Skeletal muscle cell (primary cell): ENCODE results near the gene TNNT2.

Experiments
- DNase-seq: peaks from one replicate; pipeline ENCODE4 v3.0.0-alpha.2; 2010; ENCODE audit warnings: low read depth
- H3K4me3 ChIP-seq: 2 replicates; pipeline ENCODE4 v1.5.1; 2011; ENCODE audit warnings: low read depth, mild to moderate bottlenecking, control low read depth, low read length, moderate library complexity

The TNNT2 gene

DNA sequence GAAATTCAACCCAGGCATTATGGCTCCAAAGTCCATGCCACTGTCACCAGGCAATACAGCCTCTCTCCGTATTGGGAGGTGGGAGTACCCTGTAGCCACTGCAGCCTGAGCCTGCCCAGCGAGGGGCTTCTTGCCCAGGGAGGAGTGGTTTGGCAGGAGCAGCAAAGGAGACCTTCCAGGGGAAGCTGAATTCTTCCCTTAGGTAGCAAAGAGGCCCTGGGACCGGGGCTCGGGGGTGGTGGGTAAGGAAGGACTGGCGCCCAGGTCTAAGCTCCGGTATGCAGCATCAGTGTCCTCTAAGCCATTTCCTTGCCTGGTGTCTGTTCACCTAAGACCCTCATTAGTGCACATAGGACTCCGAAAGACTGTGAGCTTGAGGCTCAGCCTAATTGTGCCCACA, 17.0 kb downstream of the TNNT2 start:
- DNase-seq: no peak
- H3K4me3 ChIP-seq: no peak overlapping the region

DNA sequence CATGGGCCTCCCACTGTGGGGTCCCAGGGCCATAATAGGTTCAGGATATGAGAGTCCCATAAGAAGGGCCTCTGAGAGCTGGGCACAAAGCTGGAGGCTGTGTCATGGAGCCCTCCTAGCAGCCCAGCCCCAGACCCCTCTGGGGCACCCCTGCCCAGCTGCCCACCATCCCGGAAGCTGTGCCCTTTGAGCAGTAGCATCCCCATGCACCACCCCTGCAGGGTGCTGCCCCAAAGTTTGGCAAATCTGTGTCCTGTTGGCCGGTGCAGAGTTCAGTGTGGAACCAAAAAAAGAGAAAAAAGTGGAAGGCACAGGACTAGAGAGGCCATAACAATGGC, 17.6 kb downstream of the TNNT2 start:
- DNase-seq: no peak
- no peak overlapping the region for H3K4me3 ChIP-seq

DNA sequence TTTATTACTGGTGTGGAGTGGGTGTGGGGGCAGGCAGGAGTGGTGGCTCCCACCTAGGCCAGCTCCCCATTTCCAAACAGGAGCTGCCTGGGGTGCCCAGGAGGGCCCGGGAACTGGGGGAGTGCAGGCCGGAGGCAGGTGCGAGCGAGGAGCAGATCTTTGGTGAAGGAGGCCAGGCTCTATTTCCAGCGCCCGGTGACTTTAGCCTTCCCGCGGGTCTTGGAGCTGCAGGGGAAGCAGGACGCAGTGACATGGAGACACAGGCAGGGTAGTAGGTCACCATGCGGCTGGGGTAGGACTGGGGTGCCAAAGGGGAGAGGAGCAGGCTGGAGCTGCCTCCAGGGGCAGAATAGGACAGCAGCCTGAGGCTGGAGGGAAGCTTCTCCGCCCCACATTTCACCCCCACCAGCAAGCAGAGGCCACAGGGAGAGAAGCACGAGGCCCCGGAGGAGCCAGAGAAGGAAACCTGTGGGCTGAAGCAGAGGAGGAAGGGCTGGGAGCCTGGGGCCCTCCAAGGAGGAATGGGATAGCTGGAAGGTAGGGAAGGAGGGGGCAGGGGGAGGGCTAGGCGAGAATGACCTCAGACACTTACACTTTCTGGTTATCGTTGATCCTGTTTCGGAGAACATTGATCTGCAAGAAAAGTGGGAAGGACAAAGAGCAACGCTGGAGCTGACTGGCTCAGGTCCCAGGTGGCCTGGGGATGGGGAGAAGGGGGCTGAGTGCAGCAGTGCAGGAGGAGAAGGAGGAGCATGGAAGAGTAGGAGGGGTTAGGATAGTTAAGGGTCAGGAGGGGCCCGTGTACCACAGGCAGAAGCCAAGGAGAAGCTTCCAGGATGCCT, 18.2 kb downstream of the TNNT2 start:
- H3K4me3 ChIP-seq: no peak overlapping the region
- no peak for DNase-seq

DNA sequence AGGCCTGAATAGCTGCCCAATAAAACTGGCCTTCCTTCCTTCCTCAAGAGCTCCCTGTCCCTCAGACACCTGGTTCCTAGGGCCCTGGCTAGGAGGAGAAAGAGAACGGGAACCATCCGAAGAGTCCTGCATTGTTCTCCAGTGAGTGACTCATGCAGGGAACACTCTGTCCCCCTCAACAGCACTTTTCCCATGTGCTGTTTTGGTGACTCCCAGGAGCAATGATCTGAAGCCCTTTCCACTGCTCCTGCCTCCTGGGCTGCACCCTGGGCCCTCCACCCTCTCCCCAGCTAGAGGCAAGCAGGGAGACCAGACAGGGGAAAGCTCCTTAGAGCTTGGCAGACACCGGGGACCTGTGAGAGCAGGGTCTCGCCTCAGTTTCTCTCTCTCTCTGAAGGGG, 18.9 kb downstream of the TNNT2 start:
- no peak overlapping the region for H3K4me3 ChIP-seq
- peak; percentile 25 for DNase-seq

DNA sequence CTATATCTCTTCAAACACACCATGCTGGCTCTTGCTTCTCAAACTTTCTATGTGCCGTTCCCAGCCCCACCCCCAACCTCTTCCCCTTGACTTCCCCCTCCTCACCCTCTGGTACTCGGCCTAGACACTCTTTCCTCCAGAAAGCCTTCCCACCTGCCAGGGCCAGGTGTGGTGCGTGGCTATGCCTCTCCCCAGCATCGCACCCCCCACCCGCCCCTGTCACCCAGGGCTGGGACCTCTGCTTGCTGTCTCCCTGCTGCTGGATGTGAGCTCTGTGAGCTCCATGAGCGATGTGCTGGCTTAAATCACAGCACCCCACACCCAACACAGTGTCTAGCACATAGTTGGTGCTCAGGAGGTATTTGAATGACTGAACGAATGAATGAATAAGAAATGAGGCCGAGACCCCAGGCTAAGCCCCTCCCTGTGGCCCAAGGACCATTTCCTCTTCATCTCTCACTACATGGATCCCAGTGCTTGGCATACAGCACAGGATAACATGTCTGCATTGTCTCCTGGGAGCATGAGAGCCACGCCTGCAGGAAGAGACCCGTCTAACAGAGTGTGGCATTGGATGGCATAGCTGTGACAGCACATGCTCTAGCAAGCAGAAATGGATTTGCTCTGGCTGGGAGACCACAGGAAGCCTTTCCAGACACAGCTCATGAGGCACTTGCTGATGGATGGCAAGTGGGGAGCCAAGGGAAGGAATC, 19.7 kb downstream of the TNNT2 start:
- no peak overlapping the region for H3K4me3 ChIP-seq
- no peak for DNase-seq

DNA sequence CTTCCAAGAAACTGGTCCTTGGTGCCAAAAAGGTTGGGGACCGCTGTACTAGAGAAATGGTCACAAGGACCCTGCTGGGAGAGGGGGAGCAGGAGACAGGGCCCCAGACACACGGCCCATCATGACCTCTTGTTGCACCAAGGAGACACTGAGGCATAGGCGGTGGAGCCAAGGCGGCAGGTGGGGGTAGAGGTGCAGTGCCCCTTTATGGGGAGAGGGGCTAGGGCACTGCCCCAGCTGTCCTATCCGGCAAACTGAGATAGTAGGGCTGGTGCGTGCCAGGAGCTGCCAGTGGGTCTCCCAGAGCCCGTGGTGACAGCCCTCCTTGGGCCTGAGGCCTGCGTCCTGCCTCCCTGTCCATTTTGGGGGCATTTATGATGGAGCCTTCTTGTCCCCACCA, 20.3 kb downstream of the TNNT2 start:
- no peak overlapping the region for H3K4me3 ChIP-seq
- DNase-seq: no peak

DNA sequence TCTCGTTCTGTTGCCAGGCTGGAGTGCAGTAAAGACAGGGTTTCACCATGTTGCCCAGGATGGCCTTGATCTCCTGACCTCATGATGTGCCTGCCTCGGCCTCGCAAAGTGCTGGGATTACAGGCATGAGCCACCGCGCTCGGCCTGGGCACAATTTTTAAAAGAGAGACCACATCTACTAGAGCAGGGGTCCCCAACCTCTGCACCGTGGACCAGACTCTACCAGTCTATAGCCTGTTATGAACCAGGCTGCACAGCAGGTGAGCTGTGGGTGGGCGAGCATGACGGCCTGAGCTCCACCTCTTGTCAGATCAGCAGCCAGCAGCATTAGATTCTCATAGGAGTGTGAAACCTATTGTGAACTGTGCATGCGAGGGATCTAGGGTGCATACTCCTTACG, 20.8 kb downstream of the TNNT2 start:
- DNase-seq: no peak
- no peak overlapping the region for H3K4me3 ChIP-seq

DNA sequence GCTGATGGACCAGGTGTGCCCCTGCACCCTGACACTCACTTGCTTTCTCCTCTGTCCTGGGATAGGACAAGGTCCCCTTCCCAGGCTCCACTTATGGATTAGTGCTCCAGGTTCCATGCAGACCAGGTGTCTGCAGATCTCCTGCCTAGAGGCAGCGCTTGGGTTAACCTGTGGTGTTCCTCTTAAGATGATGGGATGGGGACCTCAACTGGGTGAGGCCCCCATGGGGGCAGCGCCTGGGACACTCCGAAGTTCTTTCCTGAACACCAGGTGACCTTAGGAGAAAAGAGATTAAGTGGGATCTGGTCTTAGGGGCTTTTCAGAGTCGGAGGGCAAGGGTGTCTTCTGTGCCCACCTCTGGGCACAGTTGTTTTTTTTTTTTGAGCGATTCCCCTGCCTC, 21.2 kb downstream of the TNNT2 start:
- no peak for DNase-seq
- H3K4me3 ChIP-seq: no peak overlapping the region

DNA sequence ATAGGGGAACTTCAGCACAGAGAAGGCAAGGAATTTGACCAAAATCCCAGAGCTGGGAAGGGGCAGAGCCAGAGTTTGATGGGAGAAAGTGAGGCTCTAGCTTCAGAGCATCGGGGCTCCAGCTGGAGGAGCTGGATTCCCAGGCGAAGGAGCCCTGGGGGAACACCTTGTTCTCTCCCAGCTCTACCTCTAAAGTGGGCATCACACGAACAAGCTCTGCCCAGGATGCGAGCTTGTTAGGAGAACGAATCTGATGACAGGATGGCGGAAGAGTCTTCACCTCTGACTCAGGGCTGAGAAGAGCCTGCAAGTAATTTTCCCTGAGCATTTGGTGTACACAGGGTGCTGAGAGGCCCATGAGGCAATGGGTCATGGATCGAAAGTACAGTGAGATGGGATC, 22.0 kb downstream of the TNNT2 start:
- no peak for DNase-seq
- H3K4me3 ChIP-seq: no peak overlapping the region

DNA sequence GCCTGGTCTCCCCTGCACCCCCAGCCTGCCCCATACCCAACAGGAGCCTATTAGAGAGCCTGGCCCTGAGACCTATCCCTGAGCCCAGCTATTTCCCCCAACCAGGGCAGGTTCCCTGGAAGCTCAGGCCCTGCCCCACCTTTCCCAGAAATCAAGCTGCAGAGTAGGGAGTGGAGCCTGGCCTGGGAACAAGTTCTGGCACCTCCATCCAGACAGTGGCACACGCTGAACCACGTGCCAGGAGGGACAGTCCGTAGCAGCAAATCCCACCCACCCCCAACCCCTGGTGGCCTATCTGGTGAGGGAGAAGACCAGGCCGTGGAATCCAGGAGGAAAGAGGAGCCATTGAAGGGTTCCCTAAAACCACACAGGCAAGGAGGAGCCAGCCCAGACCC, 22.6 kb downstream of the TNNT2 start:
- no peak overlapping the region for H3K4me3 ChIP-seq
- no peak for DNase-seq

DNA sequence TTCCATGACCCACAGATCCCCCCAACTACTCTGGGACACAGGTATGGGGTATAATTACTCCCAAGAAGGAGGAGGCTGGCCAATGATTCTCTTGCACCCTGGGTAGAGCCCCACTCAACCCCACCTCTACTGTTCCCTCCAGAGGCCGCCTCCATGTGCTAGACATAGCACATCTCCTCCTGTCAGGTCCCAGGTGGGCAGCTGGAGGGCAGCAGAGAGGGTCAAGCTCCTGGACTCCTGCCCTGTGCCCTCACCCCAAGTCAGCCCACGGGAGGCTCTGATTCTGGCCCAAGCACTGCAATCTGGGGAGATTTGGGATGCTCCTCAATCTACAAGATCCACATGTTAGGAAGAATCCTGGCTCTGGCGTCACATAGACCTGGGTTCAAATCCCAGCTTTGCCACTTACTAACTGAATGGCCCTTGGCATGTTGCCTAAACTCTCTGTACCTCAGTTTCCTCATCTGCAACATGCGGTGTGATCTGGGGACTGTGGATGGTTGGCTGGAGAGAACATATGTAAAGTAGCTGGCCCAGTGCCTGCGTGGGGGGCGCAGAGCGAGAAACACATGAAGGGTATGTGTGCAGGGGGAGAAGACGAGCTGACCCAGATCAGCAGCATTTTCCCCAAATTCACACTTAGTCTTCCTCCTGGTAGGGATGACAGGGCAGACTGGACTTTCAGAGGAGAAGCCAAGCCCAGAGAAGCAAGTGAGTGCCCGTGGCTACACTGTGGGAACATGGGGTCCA, 23.2 kb downstream of the TNNT2 start:
- no peak for DNase-seq
- no peak overlapping the region for H3K4me3 ChIP-seq

DNA sequence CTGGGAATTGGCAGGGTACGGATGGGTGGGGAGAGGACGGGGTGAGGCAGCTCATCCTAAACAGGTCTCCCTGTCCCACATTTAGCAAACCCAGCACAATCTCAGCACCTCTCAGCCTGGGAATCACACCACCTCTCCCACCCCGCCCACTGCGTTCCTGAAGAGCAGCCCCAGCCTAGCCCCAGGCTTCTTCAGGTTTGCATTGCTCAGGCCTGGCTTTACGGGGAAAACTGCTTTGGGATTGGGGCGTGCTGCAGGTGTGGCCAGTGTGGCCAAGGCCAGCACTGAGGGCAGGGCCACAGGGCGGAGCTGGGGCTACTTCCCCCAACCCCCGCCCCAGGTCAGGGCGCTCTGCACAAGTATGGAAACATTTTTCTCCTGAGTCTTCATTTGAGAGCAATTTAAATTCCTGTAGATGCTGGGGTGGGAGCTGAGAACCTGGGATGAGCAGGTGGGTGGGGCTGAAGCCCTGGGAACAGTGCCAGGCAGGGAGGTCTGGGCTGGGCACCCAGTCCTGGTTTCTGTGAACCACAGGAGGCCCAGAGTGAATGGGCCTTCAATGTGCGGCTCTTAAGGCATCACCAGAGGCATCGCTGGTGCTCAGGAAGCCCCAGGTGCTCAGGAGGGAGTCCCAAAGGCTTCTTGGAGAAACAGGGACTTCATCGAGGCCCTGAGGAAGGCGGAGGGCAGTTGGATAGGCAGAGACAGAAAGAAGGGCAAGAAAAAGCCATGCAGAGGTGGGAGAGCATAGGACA, 24.1 kb downstream of the TNNT2 start:
- no peak overlapping the region for H3K4me3 ChIP-seq

DNA sequence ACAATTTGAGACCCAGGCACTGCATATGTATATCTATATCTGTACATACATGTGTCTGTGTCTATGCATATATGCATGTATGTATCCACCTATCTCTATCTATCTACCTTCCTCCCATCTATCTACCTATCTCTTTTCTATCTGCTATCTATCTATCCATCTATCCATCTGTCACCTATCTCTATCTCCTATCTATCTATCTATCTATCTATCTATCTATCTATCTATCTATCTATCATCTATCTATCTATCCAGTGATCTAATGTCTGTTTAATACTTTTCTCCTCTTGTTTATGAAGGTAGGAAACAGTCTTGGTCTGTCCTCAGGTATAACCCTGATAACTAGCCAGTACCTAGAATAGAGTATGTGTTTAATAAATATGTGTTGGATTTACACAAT, 25.9 kb downstream of the TNNT2 start:
- no peak for DNase-seq
- no peak overlapping the region for H3K4me3 ChIP-seq

More for the DNA sequence above, 24.1 kb downstream of the TNNT2 start:
- DNase-seq: no peak

DNA sequence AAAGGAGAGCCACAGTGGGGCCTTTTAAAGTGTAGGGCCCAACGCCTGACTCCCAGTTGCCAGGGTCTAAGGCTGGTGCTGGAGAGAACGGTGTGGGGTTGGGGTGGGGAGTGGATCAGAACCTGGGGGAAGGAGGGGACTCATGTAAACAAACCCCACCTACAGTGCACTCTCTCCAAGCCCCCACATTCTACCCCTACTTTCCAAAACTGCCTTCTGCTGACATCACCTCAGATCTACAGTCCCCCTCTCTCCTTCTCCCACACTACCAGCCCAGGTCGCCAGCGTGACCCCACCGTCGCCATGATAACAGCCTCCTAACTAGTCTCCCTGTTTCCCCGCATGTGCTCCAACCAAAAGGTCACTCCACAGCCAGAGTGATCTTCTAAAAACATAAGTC, 26.6 kb downstream of the TNNT2 start:
- no peak for DNase-seq
- no peak overlapping the region for H3K4me3 ChIP-seq

DNA sequence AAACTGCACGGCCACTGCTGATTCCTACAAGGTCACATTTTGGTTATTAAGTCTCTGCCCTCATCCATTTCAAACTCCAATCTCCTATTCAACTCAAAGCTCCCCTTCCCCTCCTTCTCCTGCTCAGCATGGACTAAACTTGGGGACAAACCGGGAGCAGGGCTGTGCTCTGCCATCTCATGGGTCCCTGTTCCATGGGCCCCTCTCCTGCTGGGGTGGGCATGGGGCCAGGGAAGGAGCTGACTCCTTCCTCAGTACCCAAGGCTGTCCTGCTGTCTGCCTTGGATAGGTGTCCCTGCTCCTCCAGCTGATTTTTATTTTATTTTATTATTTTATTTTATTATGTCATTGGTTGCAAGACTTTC, 27.1 kb downstream of the TNNT2 start:
- no peak overlapping the region for H3K4me3 ChIP-seq
- no peak for DNase-seq

DNA sequence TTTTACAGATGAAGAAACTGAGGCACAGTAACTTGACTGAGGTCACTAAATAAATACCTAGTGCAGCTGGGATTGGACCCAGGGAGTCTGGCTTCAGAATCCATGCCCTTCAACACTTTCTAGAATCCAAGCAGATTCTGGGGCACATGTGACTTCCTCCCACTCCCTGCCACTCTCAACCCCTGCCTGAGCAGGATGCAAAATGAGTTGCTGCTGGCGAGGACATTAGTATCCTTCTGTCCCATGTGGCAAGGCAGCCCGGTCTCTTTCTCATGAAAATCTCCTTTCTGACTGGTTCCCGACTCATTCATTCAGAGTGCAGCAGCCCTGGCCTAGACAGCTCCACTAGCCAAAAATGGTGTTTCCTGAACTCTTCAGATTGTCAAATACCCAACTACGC, 28.4 kb downstream of the TNNT2 start:
- H3K4me3 ChIP-seq: no peak overlapping the region

DNA sequence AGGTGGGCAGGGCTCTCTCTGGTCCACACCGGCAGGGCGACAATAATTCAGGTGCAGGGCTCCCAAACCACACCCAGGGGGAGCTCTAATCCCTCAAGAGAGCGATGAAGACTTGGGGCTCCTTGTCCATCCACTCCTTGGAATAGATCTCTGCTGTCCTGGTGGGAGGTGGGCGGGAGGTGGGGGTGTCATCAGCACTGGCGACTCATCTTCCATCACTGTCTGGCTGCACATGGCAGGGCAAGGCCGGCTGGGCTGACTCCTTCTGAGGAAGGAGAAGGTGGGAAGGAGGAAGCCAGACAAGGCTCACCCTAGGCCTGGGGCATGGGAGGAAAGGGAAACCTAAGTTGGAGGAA, 29.3 kb downstream of the TNNT2 start:
- peak; percentile 21 for DNase-seq
- H3K4me3 ChIP-seq: no peak overlapping the region

More for the DNA sequence above, 28.4 kb downstream of the TNNT2 start:
- DNase-seq: no peak

DNA sequence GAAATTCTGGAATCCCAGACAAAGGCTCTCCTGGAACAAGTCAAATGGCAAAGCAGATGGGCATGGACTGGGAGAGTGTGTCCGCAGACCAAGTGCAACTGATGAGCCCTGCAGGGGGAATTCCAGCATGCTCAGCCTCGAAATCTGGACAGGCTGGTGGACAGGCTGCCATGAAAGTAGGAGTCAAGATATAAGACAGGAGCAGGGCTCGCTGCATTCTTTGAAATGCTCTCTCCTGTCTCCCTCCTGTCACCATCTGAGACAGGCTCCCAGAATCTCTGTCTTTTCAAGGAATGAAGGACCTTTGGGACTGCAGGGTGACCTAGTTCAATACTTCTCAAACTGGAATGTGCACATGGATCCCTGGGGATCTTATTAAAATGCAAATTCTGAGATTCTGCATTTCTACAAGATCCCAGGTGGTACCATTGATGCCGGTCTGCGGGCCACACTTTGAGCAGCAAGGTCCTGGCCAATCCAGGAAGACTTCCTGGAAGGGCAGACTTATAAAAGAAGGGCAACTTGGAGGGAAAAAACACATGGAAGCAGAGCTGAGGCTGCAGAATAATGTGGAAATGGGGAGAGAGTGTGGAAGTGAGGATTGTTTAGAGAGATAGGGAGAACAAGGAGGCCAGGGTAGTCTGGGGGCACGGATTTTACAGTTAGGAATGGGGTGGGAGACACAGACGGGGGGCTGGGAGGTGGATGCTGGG, 29.8 kb downstream of the TNNT2 start:
- no peak for DNase-seq
- no peak overlapping the region for H3K4me3 ChIP-seq

DNA sequence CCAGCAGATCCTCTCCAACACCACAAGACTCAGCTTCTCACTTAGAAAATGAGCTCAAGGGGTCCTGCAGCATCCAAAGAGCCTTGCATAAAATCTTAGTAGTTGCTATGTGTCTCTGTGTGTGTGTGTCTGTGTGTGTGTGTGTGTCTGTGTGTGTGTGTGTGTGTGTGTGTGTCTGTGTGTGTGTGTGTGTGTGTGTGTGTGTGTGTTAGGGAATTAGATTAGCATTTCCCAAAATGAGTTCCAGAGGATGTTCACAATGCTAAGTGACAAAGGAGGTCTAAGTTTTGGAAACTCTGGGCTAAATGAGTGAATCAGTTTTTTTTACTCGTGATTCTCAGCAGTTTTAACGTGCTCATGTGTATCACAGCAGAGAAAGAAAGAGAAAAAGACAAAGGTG, 30.5 kb downstream of the TNNT2 start:
- H3K4me3 ChIP-seq: no peak overlapping the region
- DNase-seq: no peak
